Lower lobe of right lung (tissue), 2 donors: ENCODE measurements around the gene FHIT. TPM values are rescaled to one million over a fixed set of nuclear protein-coding genes. Genes with fewer than 3 reads are reported as not detected.
A peak's percentile ranks its signal among the peaks of the same experiment; 100 is the strongest.

ENCODE experiments used
- ATAC-seq, 2 donors: fragments of 200-7000 bp; cut with Tn5 transposase; one replicate each; pipeline ENCODE4 v1.9.1; 2020 to 2022; ENCODE audit warnings: mild to moderate bottlenecking in 2 of 2, moderate library complexity in 2 of 2
- DNase-seq: peaks from one replicate; pipeline ENCODE4 v3.0.0-alpha.2; 2020
- H3K27ac ChIP-seq: fragments of 200-600 bp; one replicate; pipeline ENCODE4 v1.8.0; 2022
- H3K27me3 ChIP-seq: fragments of 200-600 bp; one replicate; pipeline ENCODE4 v1.8.0; 2022; ENCODE audit warnings: low read depth
- H3K36me3 ChIP-seq: fragments of 200-600 bp; one replicate; pipeline ENCODE4 v1.8.0; 2022; ENCODE audit warnings: mild to moderate bottlenecking
- H3K4me1 ChIP-seq: fragments of 200-600 bp; one replicate; pipeline ENCODE4 v1.8.0; 2022
- H3K4me3 ChIP-seq: fragments of 200-600 bp; one replicate; pipeline ENCODE4 v1.8.0; 2022; ENCODE audit warnings: mild to moderate bottlenecking
- H3K9me3 ChIP-seq: fragments of 200-600 bp; one replicate; pipeline ENCODE4 v1.8.0; 2022
- intact Hi-C: fragments of 100-400 bp; cut with DNase I; formaldehyde crosslinking; loops from one replicate; pipeline ENCODE4 v1.11.0; 2022
- total RNA-seq: library from RNA; stranded (reverse); fragmentation: NEBNext Ultra II Directional; extraction: Animal tissue kit (Norgen Biotek cat#: 25700); gene quantifications from one replicate; pipeline ENCODE4 v1.2.1, GENCODE V29; 2021
- TF ChIP-seq, protein P1 (sequence below): fragments of 200-600 bp; IDR thresholded peaks from one replicate; pipeline ENCODE4 v1.8.0; 2022; ENCODE audit warnings: antibody characterized with exemption, mild to moderate bottlenecking
- donor health status: DM: no; HTN: yes; CAD: no; lungs with severe emphysema.

FHIT gene
- total RNA-seq, 1 donor from 2014 or later: 10.3 TPM

- H3K4me1 ChIP-seq: no peaks in the 10 kb centered on the region
- H3K27ac ChIP-seq: no peak overlapping the region
- H3K9me3 ChIP-seq: no peaks in the 10 kb centered on the region
- no peaks in the 10 kb centered on the region for H3K27me3 ChIP-seq
- H3K4me3 ChIP-seq: no peak overlapping the region
- DNase-seq: no peak
- TF ChIP-seq, protein P1, sequence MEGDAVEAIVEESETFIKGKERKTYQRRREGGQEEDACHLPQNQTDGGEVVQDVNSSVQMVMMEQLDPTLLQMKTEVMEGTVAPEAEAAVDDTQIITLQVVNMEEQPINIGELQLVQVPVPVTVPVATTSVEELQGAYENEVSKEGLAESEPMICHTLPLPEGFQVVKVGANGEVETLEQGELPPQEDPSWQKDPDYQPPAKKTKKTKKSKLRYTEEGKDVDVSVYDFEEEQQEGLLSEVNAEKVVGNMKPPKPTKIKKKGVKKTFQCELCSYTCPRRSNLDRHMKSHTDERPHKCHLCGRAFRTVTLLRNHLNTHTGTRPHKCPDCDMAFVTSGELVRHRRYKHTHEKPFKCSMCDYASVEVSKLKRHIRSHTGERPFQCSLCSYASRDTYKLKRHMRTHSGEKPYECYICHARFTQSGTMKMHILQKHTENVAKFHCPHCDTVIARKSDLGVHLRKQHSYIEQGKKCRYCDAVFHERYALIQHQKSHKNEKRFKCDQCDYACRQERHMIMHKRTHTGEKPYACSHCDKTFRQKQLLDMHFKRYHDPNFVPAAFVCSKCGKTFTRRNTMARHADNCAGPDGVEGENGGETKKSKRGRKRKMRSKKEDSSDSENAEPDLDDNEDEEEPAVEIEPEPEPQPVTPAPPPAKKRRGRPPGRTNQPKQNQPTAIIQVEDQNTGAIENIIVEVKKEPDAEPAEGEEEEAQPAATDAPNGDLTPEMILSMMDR: no peak
- peak; percentile 29 to 42 for ATAC-seq
- H3K36me3 ChIP-seq: no peaks in the 10 kb centered on the region
- intact Hi-C loops: no loop called here
These were observed 1109.2 kb downstream of the FHIT start for GRCh38 chr3:60142009-60142408.

DNA sequence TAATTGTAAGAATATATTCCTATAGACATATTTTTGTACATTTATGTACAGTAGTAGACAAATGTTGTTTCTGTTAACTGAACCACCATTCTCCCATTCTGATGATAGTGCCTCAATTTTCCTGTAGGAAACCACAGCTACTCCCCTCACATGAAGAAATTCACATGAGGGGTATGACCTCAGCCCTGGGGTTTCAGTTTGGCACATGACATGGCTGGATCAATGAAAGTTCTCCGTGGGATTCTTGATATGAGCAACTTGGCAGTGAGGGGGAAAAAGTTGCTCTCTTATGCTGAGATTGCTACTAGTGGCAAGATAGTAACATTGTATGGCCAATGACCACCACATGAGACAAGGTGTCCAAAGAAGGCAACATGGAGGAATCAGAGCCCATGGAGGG lies 1111.1 kb downstream of the FHIT start:
- Histone ChIP-seq H3K4me1 (no peaks in the 10 kb centered on the region), H3K9me3 (no peaks in the 10 kb centered on the region), H3K4me3 (no peak overlapping the region), H3K27ac (no peak overlapping the region), H3K27me3 (no peaks in the 10 kb centered on the region), H3K36me3 (no peaks in the 10 kb centered on the region)
- DNase-seq (no peak), ATAC-seq (no peak)
- TF ChIP-seq, protein P1: no peak
- intact Hi-C loops: no loop called here

- Histone ChIP-seq H3K36me3 (no peaks in the 10 kb centered on the region), H3K27me3 (no peaks in the 10 kb centered on the region), H3K4me3 (no peak overlapping the region), H3K27ac (no peak overlapping the region), H3K4me1 (no peaks in the 10 kb centered on the region), H3K9me3 (no peaks in the 10 kb centered on the region)
- TF ChIP-seq, protein P1: no peak
- intact Hi-C loops: no loop called here
- ATAC-seq (no peak), DNase-seq (no peak)
These were observed 1114.7 kb downstream of the FHIT start for GRCh38 chr3:60136601-60137000.

GRCh38 chr3:60135474-60135873 lies 1115.8 kb downstream of the FHIT start:
- Histone ChIP-seq H3K4me1 (no peaks in the 10 kb centered on the region), H3K9me3 (no peaks in the 10 kb centered on the region), H3K36me3 (no peaks in the 10 kb centered on the region), H3K27me3 (no peaks in the 10 kb centered on the region), H3K4me3 (no peak overlapping the region), H3K27ac (no peak overlapping the region)
- DNase-seq (no peak), ATAC-seq (peak; percentile 45 to 57)
- intact Hi-C loops: no loop called here
- TF ChIP-seq, protein P1: no peak

GRCh38 chr3:60133269-60134162 lies 1117.7 kb downstream of the FHIT start:
- H3K27ac ChIP-seq: no peak overlapping the region
- TF ChIP-seq, protein P1: no peak
- no peaks in the 10 kb centered on the region for H3K27me3 ChIP-seq
- H3K36me3 ChIP-seq: no peaks in the 10 kb centered on the region
- no peaks in the 10 kb centered on the region for H3K4me1 ChIP-seq
- no peaks in the 10 kb centered on the region for H3K9me3 ChIP-seq
- H3K4me3 ChIP-seq: no peak overlapping the region
- DNase-seq (no peak), ATAC-seq (peak in 1 of 2 donors; percentile 16)
- intact Hi-C loops: no loop called here
